ENCODE results near the gene RPA1. TPM values are rescaled to one million over a fixed set of nuclear protein-coding genes. Genes with fewer than 3 reads are reported as not detected.

The RPA1 gene
- total and polyA plus RNA-seq, 9 donors = 20.7 to 137 (median 112) TPM

GRCh38 chr17:1897105-1897656 is 67.4 kb downstream of the RPA1 start:
- no peak for TF ChIP-seq POLR2A (IDR thresholded peaks at IDR 0.05)
- no peak for TF ChIP-seq CTCF (IDR thresholded peaks at IDR 0.05)
- no peak for TF ChIP-seq EP300 (IDR thresholded peaks at IDR 0.05)

GRCh38 chr17:1898332-1898731 is 68.5 kb downstream of the RPA1 start:
- Histone ChIP-seq H3K27ac (no peak overlapping the region), H3K9me3 (no peaks in the 10 kb centered on the region), H3K36me3 (no peaks in the 10 kb centered on the region), H3K4me3 (no peak overlapping the region), H3K4me1 (ENCODE audit: insufficient read depth) (no peaks in the 10 kb centered on the region), H3K27me3 (no peaks in the 10 kb centered on the region)
- intact Hi-C loops (cut with DNase I) = no loop called here
- peak in 1 of 5 donors; percentile 24 for DNase-seq
- no peak for TF ChIP-seq CTCF (IDR thresholded peaks at IDR 0.05)
- no peak for TF ChIP-seq POLR2A (IDR thresholded peaks at IDR 0.05)
- no peak for TF ChIP-seq EP300 (IDR thresholded peaks at IDR 0.05)
- WGBS, 3 donors = 84 to 94% (median 88%) methylated on average over 17 of the region's 17 CpGs

More at GRCh38 chr17:1897105-1897656, 67.4 kb downstream of the RPA1 start:
- Histone ChIP-seq H3K36me3 (no peaks in the 10 kb centered on the region), H3K9me3 (no peaks in the 10 kb centered on the region), H3K27me3 (no peaks in the 10 kb centered on the region), H3K27ac (no peak overlapping the region), H3K4me1 (ENCODE audit: insufficient read depth) (no peaks in the 10 kb centered on the region), H3K4me3 (no peak overlapping the region)
- DNase-seq = peak in 1 of 5 donors; percentile 18
- intact Hi-C loops (cut with DNase I) = no loop called here
- WGBS, 3 donors = 78 to 89% (median 82%) methylated on average over 18 of the region's 18 CpGs

DNA sequence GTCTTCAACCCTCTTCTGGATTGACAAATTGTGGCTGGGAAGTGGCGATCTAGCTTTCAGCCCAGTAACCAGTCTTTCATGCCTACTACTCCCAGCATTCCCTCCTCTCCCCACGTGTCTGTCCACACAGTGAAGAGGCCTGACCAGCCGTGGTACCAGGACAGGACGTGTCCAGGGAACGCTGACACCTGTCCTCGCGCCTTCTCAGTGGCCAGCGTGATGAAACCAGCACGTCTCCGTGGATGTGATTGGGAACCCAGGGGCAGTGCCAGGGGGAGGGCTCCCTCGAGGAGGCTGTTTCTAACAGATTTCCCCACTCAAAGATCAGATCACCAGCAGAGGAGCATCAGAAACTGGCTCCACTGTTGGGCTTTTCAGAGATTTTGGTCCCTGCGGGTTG is 69.1 kb downstream of the RPA1 start:
- Histone ChIP-seq H3K27me3 (no peaks in the 10 kb centered on the region), H3K4me1 (ENCODE audit: insufficient read depth) (no peaks in the 10 kb centered on the region), H3K36me3 (no peaks in the 10 kb centered on the region), H3K9me3 (no peaks in the 10 kb centered on the region), H3K27ac (no peak overlapping the region), H3K4me3 (no peak overlapping the region)
- intact Hi-C loops (cut with DNase I) = no loop called here
- TF ChIP-seq EP300 (IDR thresholded peaks at IDR 0.05) (no peak), CTCF (IDR thresholded peaks at IDR 0.05) (no peak), POLR2A (IDR thresholded peaks at IDR 0.05) (no peak)
- WGBS, 3 donors = 91 to 92% (median 92%) methylated on average over 12 of the region's 12 CpGs
- DNase-seq = no peak

GRCh38 chr17:1899403-1900000 is 69.7 kb downstream of the RPA1 start:
- WGBS, 3 donors = 85 to 90% (median 86%) methylated on average over 8 of the region's 8 CpGs
- no peak overlapping the region for H3K27ac ChIP-seq

More at GRCh38 chr17:1899403-1900000, 69.7 kb downstream of the RPA1 start:
- Histone ChIP-seq H3K36me3 (no peaks in the 10 kb centered on the region), H3K9me3 (no peaks in the 10 kb centered on the region), H3K27me3 (no peaks in the 10 kb centered on the region), H3K4me1 (ENCODE audit: insufficient read depth) (no peaks in the 10 kb centered on the region), H3K4me3 (no peak overlapping the region)
- intact Hi-C loops (cut with DNase I) = no loop called here
- TF ChIP-seq CTCF (IDR thresholded peaks at IDR 0.05) (no peak), POLR2A (IDR thresholded peaks at IDR 0.05) (no peak), EP300 (IDR thresholded peaks at IDR 0.05) (no peak)
- DNase-seq = no peak
